ENCODE measurements around the gene SLC25A5.
"Not testable (repeated sequence)": the region's sequence is repeated elsewhere in the genome, so short reads cannot be mapped to it uniquely, and the experiment has no call there.

The SLC25A5 gene

DNA sequence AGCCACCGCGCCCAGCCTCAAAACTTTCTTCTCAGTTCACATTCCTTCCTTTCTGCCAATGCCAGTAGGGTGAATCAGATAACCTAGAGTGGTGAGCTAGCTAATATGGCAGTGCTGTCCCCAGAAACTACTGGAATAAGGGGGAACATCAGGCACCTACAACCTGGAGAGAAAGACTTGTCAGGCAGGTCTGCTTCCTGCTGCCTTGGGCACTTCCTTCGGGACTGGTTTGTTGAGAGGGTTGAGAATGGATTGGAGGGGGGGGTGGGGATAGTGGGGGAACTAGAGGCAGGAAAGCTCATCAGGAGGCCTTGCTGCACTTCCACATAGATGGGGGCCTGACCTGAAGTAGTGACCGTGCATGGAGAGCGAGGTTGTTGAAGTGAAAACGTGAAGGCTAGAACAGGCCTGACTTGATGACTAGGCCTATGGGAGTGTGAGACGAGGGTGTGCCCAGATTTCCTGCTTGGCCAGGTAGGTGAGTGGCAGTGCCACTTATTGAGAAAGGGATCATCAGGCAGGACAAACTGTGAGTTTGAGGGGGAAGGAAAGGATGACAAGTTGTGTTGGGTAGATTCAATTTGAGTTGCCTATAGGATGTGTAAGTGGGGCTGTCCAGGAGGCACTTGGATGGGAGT lies 33.4 kb downstream of the SLC25A5 start:
- TF ChIP-seq JUND (IDR thresholded peaks at IDR 0.05; ENCODE audit: low read depth) = no peak
- DNase-seq (ENCODE audit: low read depth in 1 of 2, low spot score in 1 of 2) = peak in 1 of 2 experiments; percentile 55
- in situ Hi-C loops (cut with HindIII; ENCODE audit: low pct_unique_long_range_greater_than_20kb, low sequenced_read_pairs) = no loop called here

DNA sequence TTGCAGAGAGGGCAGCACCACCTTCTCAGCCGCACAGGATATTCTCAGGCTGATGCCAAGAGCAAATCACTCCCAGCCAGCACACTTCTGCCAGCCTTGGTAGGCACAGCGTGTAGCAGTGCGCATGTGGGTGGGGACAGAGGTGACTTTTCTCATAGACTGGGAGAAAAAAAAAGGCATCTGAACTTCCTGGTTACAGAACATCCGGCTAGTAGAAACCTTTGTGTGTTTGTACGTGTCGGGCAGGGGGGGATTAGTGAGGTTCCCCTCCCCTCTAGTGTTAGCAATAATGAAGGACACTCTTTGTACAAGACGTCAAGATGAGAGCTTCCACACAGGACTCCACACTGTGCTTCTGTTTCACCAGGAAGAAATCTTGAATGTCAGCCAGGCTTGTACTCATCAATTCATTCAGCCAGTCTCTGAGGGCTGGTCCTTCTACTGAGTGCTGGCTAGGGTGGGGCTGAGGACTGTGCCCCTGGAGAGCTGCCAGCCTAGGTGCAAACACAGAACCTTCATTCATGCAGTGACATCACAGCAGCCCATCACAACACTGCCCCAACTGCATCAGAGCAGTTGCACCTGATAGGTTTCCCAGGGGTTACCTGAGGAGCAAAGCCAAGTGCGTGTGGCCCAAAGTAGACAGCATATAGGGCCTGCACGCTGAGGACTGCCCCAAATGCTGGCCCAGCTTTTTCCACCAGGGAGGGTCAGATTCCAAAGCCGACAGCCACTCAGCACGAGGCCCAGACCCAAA lies 34.7 kb downstream of the SLC25A5 start:
- in situ Hi-C loops (cut with HindIII; ENCODE audit: low pct_unique_long_range_greater_than_20kb, low sequenced_read_pairs) = no loop called here
- no peak for TF ChIP-seq JUND (IDR thresholded peaks at IDR 0.05; ENCODE audit: low read depth)
- DNase-seq (ENCODE audit: low read depth in 1 of 2, low spot score in 1 of 2) = no peak

DNA sequence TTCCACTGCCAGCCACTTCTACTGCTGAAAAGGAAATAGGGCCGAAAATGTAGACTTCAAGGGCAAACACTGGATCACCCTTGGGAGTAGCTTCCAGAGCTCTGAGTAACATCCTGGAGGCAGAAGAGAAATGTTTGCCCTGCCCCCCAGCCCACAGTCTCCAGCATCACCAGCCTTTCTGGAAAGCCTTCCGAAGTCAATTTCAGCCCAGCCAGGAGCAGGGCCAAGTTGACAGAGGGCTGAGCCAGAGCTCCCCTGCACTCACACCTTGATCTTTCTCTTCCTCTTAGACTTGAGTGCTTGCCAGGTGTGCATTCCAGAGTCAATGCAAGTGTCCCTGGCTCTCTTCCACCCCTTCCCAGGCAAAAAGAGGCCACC lies 35.2 kb downstream of the SLC25A5 start:
- TF ChIP-seq JUND (IDR thresholded peaks at IDR 0.05; ENCODE audit: low read depth) = no peak
- in situ Hi-C loops (cut with HindIII; ENCODE audit: low pct_unique_long_range_greater_than_20kb, low sequenced_read_pairs) = no loop called here
- DNase-seq (ENCODE audit: low read depth in 1 of 2, low spot score in 1 of 2) = peak in 1 of 2 experiments; percentile 38

DNA sequence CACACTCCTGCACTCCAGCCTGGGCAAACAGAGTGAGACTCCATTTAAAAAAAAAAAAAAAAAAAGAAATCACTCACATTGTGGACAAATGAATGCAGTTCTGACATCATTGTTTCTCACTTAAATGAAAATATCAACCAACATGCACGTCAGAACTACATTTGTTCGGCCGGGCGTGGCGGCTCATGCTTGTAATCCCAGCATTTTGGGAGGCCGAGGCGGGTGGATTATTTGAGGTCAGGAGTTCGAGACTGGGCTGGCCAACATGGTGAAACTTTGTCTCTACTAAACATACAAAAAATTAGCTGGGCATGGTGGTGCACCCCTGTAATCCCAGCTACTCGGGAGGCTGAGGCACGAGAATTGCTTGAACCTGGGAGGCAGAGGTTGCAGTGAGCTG lies 36.9 kb downstream of the SLC25A5 start:
- in situ Hi-C loops (cut with HindIII; ENCODE audit: low pct_unique_long_range_greater_than_20kb, low sequenced_read_pairs); DNase-seq (ENCODE audit: low read depth in 1 of 2, low spot score in 1 of 2): not testable (repeated sequence)

DNA sequence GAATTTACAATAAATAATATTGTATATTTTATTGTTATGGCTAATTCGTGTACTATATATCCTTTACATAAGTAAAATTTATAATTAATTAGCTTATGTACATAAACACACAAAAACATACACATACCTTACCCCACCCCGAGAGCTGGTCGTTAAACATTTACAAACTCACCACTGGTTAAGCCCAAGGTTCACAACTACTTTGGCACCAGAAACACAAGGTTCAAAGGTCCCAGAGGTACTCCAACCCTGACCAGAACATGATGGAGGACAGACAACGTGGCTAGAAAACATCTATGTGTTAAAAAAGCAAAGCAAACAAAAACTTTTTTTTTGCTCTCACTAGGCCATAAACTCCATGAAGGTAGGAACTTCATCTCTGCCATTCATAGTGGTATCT lies 37.7 kb downstream of the SLC25A5 start:
- no peak for DNase-seq (ENCODE audit: low read depth in 1 of 2, low spot score in 1 of 2)
- TF ChIP-seq JUND (IDR thresholded peaks at IDR 0.05; ENCODE audit: low read depth) = no peak
- in situ Hi-C loops (cut with HindIII; ENCODE audit: low pct_unique_long_range_greater_than_20kb, low sequenced_read_pairs) = no loop called here

DNA sequence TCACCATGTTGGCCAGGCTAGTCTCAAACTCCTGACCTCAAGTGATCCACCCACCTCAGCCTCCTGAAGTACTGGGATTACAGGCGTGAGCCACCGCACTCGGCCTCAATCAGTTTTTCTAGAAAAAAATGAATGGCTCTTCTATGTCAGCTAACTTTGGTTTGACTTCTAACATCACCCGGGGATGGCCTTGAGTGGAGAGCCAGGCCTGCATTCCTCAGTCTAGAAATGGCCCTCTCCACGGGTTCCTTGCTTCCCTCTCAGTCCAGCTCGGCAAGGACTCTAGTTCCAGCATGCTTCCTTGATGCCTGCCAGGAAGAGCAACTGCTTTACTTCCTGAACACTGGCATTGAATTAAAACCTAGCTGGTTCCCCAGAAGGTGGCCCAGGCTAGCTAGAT lies 39.0 kb downstream of the SLC25A5 start:
- no peak for DNase-seq (ENCODE audit: low read depth in 1 of 2, low spot score in 1 of 2)
- TF ChIP-seq JUND (IDR thresholded peaks at IDR 0.05; ENCODE audit: low read depth) = no peak
- in situ Hi-C loops (cut with HindIII; ENCODE audit: low pct_unique_long_range_greater_than_20kb, low sequenced_read_pairs) = no loop called here

DNA sequence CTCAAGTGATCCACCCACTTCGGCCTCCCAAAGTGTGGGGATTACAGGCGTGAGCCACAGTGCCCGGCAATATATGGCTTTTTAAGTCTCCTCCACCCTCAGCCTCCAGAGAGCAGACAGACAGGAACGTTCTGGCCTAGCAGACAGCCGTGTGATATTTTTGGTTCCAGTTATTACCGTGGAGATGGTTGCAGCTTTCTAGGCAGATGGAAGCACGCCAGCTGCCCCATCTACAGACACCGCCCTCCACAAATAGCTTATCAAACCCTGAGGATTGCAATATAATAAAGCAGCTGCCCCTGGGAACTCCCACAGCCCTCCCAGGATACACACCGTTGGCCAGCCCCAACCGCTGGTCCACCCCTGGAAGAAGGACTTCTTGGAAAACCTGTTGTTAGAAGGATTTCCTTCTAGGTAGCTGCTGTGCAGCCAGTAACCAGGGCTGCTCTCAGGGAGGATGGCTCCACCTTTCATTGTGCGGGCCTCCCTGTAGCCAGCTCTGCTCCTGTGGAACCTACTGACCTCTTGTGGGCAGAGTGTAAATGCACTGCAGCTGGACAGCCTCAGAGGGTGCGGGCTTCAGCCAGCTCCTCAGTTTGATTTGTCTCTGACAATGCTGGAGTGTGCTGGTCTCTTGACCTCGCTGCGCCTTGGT lies 44.0 kb downstream of the SLC25A5 start:
- no peak for TF ChIP-seq JUND (IDR thresholded peaks at IDR 0.05; ENCODE audit: low read depth)
- in situ Hi-C loops (cut with HindIII; ENCODE audit: low pct_unique_long_range_greater_than_20kb, low sequenced_read_pairs) = no loop called here
- peak; percentile 45 to 77 for DNase-seq (ENCODE audit: low read depth in 1 of 2, low spot score in 1 of 2)

DNA sequence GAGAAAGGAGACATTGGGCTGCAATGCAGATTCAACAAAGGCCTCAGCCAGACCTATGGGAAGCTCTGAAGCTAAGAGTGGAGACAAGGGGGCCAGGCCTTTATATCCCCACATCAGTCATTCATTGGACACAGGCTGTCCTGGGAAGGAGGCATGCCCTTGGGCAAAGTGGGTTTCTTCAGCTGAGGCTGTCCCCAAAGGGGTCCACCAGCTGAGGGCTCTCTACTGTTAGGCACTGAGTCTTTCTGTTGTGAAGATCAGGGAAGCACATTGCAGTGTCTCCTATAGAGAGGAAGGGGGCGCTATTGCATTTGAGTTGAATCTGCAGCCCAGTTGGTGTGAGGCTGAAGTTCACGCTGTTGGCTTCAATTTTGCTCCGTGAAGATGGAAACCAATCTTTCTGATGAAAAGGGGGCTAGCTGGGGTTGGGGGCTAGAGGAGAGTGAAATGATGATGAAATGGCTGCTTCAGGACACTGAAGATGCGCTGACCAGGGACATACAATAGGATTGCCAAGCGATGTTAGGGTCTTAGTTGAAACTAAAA lies 48.0 kb downstream of the SLC25A5 start:
- peak; percentile 39 to 61 for DNase-seq (ENCODE audit: low read depth in 1 of 2, low spot score in 1 of 2)
- no peak for TF ChIP-seq JUND (IDR thresholded peaks at IDR 0.05; ENCODE audit: low read depth)
- in situ Hi-C loops (cut with HindIII; ENCODE audit: low pct_unique_long_range_greater_than_20kb, low sequenced_read_pairs) = no loop called here

DNA sequence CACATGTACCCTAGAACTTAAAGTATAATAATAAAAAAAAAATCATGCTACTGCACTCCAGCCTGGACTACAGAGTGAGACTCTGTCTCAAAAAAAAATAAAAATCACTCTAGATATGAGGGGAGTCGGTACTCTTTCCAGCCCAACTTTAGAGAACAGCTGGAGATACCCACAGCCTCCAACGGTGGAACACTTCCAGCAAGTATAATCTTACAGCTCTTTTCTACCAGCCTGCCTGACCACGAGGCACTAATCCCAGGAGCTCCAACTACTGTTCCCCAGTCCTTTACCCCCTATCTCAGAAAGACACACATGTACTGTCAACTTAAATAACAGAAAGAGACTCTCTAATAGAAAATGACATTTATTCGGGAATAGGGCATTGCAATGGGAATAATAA lies 50.1 kb downstream of the SLC25A5 start:
- in situ Hi-C loops (cut with HindIII; ENCODE audit: low pct_unique_long_range_greater_than_20kb, low sequenced_read_pairs) = no loop called here
- TF ChIP-seq JUND (IDR thresholded peaks at IDR 0.05; ENCODE audit: low read depth) = no peak
- DNase-seq (ENCODE audit: low read depth in 1 of 2, low spot score in 1 of 2) = no peak
